A673 (cell line): ENCODE results near the gene ST3GAL2. TPM values are rescaled to one million over a fixed set of nuclear protein-coding genes. Genes with fewer than 3 reads are reported as not detected.

ENCODE experiments used
- BruUV-seq: library from RNA; stranded (reverse); fragments of 400-500 nt; replicated peaks from 2 replicates; lab custom pipeline; 2021; lab: Mats Ljungman, UMichigan
- CTCF ChIA-PET: fragments of 300-600 bp; sonication (Branson Sonifier 250); formaldehyde crosslinking; loops from one replicate; lab custom pipeline; 2022; ENCODE audit warnings: antibody characterized with exemption; lab: Charles Lee
- POLR2A ChIA-PET: fragments of 300-600 bp; sonication (Branson Sonifier 250); formaldehyde crosslinking; loops from one replicate; lab custom pipeline; 2022; ENCODE audit warnings: antibody characterized with exemption; ENCODE audit not compliant: low non-redundant PET; lab: Charles Lee
- DNase-seq: peaks from one replicate; pipeline ENCODE4 v3.0.0-alpha.2; 2015; ENCODE audit warnings: low spot score
- H3K27ac ChIP-seq: fragments of 200-600 bp; sonication (generic); 2 replicates; pipeline ENCODE4 v1.5.1; 2016; ENCODE audit warnings: mixed run types, low read depth, mild to moderate bottlenecking, mixed read lengths, antibody characterized with exemption, low read length; ENCODE audit not compliant: poor library complexity, severe bottlenecking
- H3K27me3 ChIP-seq: fragments of 200-600 bp; sonication (generic); replicated peaks from 2 replicates; pipeline ENCODE4 v1.6.1; 2017; ENCODE audit warnings: mixed run types, low read depth, mild to moderate bottlenecking, mixed read lengths, antibody characterized with exemption, low read length; ENCODE audit not compliant: insufficient read depth, poor library complexity
- H3K36me3 ChIP-seq: fragments of 200-600 bp; sonication (generic); 2 replicates; pipeline ENCODE4 v1.6.1; 2016; ENCODE audit warnings: mixed run types, mild to moderate bottlenecking, mixed read lengths, antibody characterized with exemption, low read length; ENCODE audit not compliant: insufficient read depth, poor library complexity, severe bottlenecking
- H3K4me1 ChIP-seq: fragments of 200-600 bp; sonication (generic); 2 replicates; pipeline ENCODE4 v1.6.1; 2017; ENCODE audit warnings: mixed run types, mild to moderate bottlenecking, mixed read lengths, antibody characterized with exemption, low read length; ENCODE audit not compliant: insufficient read depth, poor library complexity, severe bottlenecking
- H3K4me3 ChIP-seq: fragments of 200-600 bp; sonication (generic); 2 replicates; pipeline ENCODE4 v1.5.1; 2016; ENCODE audit warnings: low read depth, mixed run types, mild to moderate bottlenecking, mixed read lengths, low read length; ENCODE audit not compliant: poor library complexity, severe bottlenecking
- H3K9me3 ChIP-seq: fragments of 200-600 bp; sonication (generic); 2 replicates; pipeline ENCODE4 v1.6.1; 2016; ENCODE audit warnings: mixed run types, low read depth, mild to moderate bottlenecking, mixed read lengths, antibody characterized with exemption, low read length; ENCODE audit not compliant: poor library complexity, severe bottlenecking
- CTCF ChIP-seq: fragments of 300-800, 200-600 bp; sonication (generic); conservative IDR thresholded peaks from 2 replicates; pipeline ENCODE4 v1.5.1; 2017; ENCODE audit warnings: low read depth, mild to moderate bottlenecking, antibody characterized with exemption, low read length, moderate library complexity, mixed read lengths
- EZH2 ChIP-seq: fragments of 200-600 bp; sonication (generic); IDR thresholded peaks from 2 replicates; pipeline ENCODE4 v1.6.1; 2017; ENCODE audit warnings: borderline replicate concordance, low read depth, mild to moderate bottlenecking, mixed read lengths, antibody characterized with exemption, low read length; ENCODE audit not compliant: poor library complexity, severe bottlenecking
- intact Hi-C: fragments of 100-400 bp; cut with micrococcal nuclease; formaldehyde crosslinking; loops from one replicate; pipeline ENCODE4 v1.10.0; 2022; ENCODE audit not compliant: unreplicated experiment
- total RNA-seq: library from RNA; stranded (reverse); gene quantifications from 2 replicates; pipeline ENCODE4 v1.2.3, GENCODE V29; 2021

The ST3GAL2 gene
- total RNA-seq, 1 experiment from 2014 or later = 26.5 TPM

- intact Hi-C loops = no loop called here
Measured at GRCh38 chr16:70482624-70483023, 43.7 kb upstream of the ST3GAL2 start.

GRCh38 chr16:70481929-70482536, 43.1 kb upstream of the ST3GAL2 start:
- no peaks in the 10 kb centered on the region for H3K4me1 ChIP-seq
- H3K36me3 ChIP-seq = peaks cover 4% of the 10 kb centered on the region
- TF ChIP-seq EZH2 (no peak), CTCF (no peak)
- intact Hi-C loops = no loop called here
- H3K9me3 ChIP-seq = no peaks in the 10 kb centered on the region
- no peak for DNase-seq
- CTCF ChIA-PET = no interaction called here
- H3K4me3 ChIP-seq = no peak overlapping the region
- BruUV-seq = no TSS peak
- POLR2A ChIA-PET = no interaction called here
- H3K27me3 ChIP-seq = no peaks in the 10 kb centered on the region
- H3K27ac ChIP-seq = no peak overlapping the region

More at GRCh38 chr16:70482624-70483023, 43.7 kb upstream of the ST3GAL2 start:
- Histone ChIP-seq H3K4me3 (no peak overlapping the region), H3K27ac (no peak overlapping the region), H3K9me3 (no peaks in the 10 kb centered on the region), H3K4me1 (no peaks in the 10 kb centered on the region), H3K36me3 (peaks cover 4% of the 10 kb centered on the region), H3K27me3 (no peaks in the 10 kb centered on the region)
- CTCF ChIA-PET = no interaction called here
- no TSS peak for BruUV-seq
- no peak for DNase-seq
- no peak for TF ChIP-seq CTCF
- TF ChIP-seq EZH2 = no peak
- POLR2A ChIA-PET = no interaction called here

- Histone ChIP-seq H3K4me1 (no peaks in the 10 kb centered on the region), H3K27ac (no peak overlapping the region), H3K27me3 (no peaks in the 10 kb centered on the region), H3K9me3 (no peaks in the 10 kb centered on the region), H3K36me3 (peaks cover 4% of the 10 kb centered on the region), H3K4me3 (no peak overlapping the region)
- BruUV-seq = TSS peak; percentile 61
- CTCF ChIA-PET = no interaction called here
- intact Hi-C loops = no loop called here
- TF ChIP-seq CTCF (no peak), EZH2 (no peak)
- POLR2A ChIA-PET = no interaction called here
- no peak for DNase-seq
Measured at GRCh38 chr16:70480127-70481105, 41.5 kb upstream of the ST3GAL2 start.
